HepG2 (cell line): Measurements from ENCODE around the gene PRELID1. TPM values are rescaled to one million over a fixed set of nuclear protein-coding genes. Genes with fewer than 3 reads are reported as not detected.
A peak's percentile ranks its signal among the peaks of the same experiment; 100 is the strongest.

Experiments used
- FOXA1 ChIP-seq, 2 experiments: fragments of 450-650 bp in 1 of 2; sonication (generic) in 1 of 2; formaldehyde crosslinking in 1 of 2; IDR thresholded peaks; 2 replicates each; pipeline versions ENCODE4 v1.4.0 to v1.6.1; 2016 to 2020; ENCODE audit warnings: missing genetic modification reagents in 1 of 2
- KLF15 ChIP-seq: sonication (generic); formaldehyde crosslinking; IDR thresholded peaks from 2 replicates; pipeline ENCODE4 v1.8.1; 2023; ENCODE audit warnings: borderline replicate concordance, mild to moderate bottlenecking, inconsistent platforms, missing genetic modification reagents, mixed read lengths
- MBD4 ChIP-seq: IDR thresholded peaks from 2 replicates; pipeline ENCODE4 v1.6.1; 2012; ENCODE audit warnings: low read length, inconsistent platforms, borderline replicate concordance
- NBN ChIP-seq: fragments of 450-650 bp; conservative IDR thresholded peaks from 2 replicates; pipeline ENCODE4 v1.6.1; 2017
- RXRB ChIP-seq: IDR thresholded peaks from 2 replicates; pipeline ENCODE4 v1.6.1; 2016; ENCODE audit warnings: borderline replicate concordance, missing genetic modification reagents, missing compliant biosample characterization
- TRIM24 ChIP-seq: sonication (generic); formaldehyde crosslinking; IDR thresholded peaks from 2 replicates; pipeline ENCODE4 v1.8.0; 2022; ENCODE audit warnings: mild to moderate bottlenecking, missing genetic modification reagents
- ZFP1 ChIP-seq: IDR thresholded peaks from 2 replicates; pipeline ENCODE4 v1.6.1; 2016
- ZFP36L2 ChIP-seq: sonication (generic); formaldehyde crosslinking; IDR thresholded peaks from 2 replicates; pipeline ENCODE4 v1.4.0; 2020; ENCODE audit warnings: missing genetic modification reagents
- ZNF230 ChIP-seq: sonication (generic); formaldehyde crosslinking; IDR thresholded peaks from 2 replicates; pipeline ENCODE4 v1.4.0; 2020; ENCODE audit warnings: mild to moderate bottlenecking, missing genetic modification reagents
- ZNF253 ChIP-seq: sonication (generic); formaldehyde crosslinking; IDR thresholded peaks from 2 replicates; pipeline ENCODE4 v1.8.0; 2022; ENCODE audit warnings: mild to moderate bottlenecking, missing genetic modification reagents, borderline replicate concordance
- ZNF335 ChIP-seq: sonication (generic); formaldehyde crosslinking; IDR thresholded peaks from 2 replicates; pipeline ENCODE4 v1.4.0; 2020; ENCODE audit warnings: missing genetic modification reagents
- ZNF34 ChIP-seq: sonication (generic); formaldehyde crosslinking; IDR thresholded peaks from 2 replicates; pipeline ENCODE4 v1.4.0; 2020; ENCODE audit warnings: mild to moderate bottlenecking, missing genetic modification reagents, borderline replicate concordance
- ZNF354B ChIP-seq: sonication (generic); formaldehyde crosslinking; IDR thresholded peaks from 2 replicates; pipeline ENCODE4 v1.8.0; 2022; ENCODE audit warnings: mild to moderate bottlenecking, missing genetic modification reagents
- ZNF605 ChIP-seq: sonication (generic); formaldehyde crosslinking; IDR thresholded peaks from 2 replicates; pipeline ENCODE4 v1.8.0; 2022; ENCODE audit warnings: mild to moderate bottlenecking, missing genetic modification reagents
- ZSCAN12 ChIP-seq: sonication (generic); formaldehyde crosslinking; IDR thresholded peaks from 2 replicates; pipeline ENCODE4 v1.9.0; 2021; ENCODE audit warnings: mild to moderate bottlenecking, missing genetic modification reagents
- polyA plus RNA-seq, 8 experiments: library from polyadenylated mRNA; depleted of rRNA in 3 of 8; stranded (reverse) in 7 of 8; unstranded in 1 of 8; fragments of >200 nt; fragmentation: Illumina TruSeq in 4 of 8; extraction: Trizol in 4 of 8; gene quantifications; 2 replicates each; pipeline versions ENCODE4 v1.2.1 to v1.2.3, GENCODE V29; 2011 to 2016; ENCODE audit warnings: low read depth in 4 of 8, missing spikeins in 1 of 8, mixed read lengths in 1 of 8; ENCODE audit not compliant: insufficient read depth in 1 of 8
- total RNA-seq, 5 experiments: library from RNA; depleted of rRNA; stranded (reverse); fragments of >200 nt; fragmentation: Illumina TruSeq; extraction: Trizol; gene quantifications; 2 replicates each; pipeline ENCODE4 v1.2.3, GENCODE V29; 2016; ENCODE audit warnings: low read depth in 1 of 5
- TF ChIP-seq, protein P1 (sequence below): sonication (generic); formaldehyde crosslinking; IDR thresholded peaks from 2 replicates; pipeline ENCODE4 v1.8.1; 2023; ENCODE audit warnings: mild to moderate bottlenecking, moderate library complexity, missing genetic modification reagents
- TF ChIP-seq, protein P2 (sequence below): IDR thresholded peaks from 2 replicates; pipeline ENCODE4 v1.6.1; 2018; ENCODE audit warnings: missing genetic modification reagents, mild to moderate bottlenecking, missing compliant biosample characterization
- TF ChIP-seq, protein P3 (sequence below): sonication (generic); formaldehyde crosslinking; IDR thresholded peaks from 2 replicates; pipeline ENCODE4 v1.4.0; 2020; ENCODE audit warnings: mild to moderate bottlenecking, missing genetic modification reagents, borderline replicate concordance
- TF ChIP-seq, protein P4 (sequence below): IDR thresholded peaks from 2 replicates; pipeline ENCODE4 v1.6.1; 2016; ENCODE audit warnings: low read depth
- TF ChIP-seq, protein P5 (sequence below): sonication (generic); formaldehyde crosslinking; IDR thresholded peaks from 2 replicates; pipeline ENCODE4 v1.4.0; 2020; ENCODE audit warnings: missing genetic modification reagents

PRELID1 gene
- total and polyA plus RNA-seq, 2 of the 13 experiments (the other 11 are each of a cell fraction or from before 2014, with no cell fraction given), result 250 to 271 TPM

DNA sequence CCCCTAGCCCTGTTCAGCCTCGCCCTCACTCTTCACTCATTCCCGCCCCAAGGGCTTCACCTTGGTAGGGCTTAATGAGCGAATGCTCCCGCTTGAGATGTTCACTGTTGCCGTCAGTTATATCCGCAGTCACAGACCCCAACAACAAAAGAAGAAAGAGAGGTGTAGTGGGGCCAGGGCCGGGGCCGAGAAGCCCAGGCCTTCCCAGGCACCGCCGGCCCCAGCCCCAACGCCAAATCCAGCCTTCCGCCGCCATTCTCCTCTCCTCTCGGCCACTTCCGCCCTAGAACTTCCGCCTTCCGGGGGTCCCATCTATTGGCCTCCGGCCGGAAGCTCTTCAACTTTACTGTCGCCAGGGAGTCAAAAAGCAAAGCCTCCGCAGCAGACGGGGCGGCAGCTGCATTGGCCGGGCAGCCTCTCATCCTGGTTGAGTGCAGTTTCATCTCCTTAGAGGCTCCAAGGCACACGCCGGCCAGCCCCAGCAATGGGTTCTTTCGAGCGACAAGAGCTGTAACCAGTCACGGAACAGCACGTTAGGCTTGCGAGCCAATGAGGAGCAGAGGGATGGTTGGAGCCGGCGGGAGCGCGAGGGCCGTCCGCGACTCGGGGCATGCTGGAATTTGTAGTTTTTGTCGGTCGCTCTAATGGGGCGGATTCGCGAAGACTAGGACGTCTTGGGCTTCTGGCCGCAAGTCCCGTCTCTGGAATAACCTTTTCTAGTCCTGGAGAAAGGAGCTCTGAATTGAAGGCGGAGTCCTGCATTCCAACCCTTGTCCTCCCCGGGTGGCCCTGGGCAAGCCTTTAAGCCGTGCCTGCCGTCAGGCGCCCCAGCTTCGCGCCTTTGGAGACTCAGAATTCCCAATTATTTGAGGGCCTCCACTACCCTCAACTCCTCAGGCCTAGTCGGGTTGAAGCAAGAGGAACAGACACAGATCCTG is 48.1 kb downstream of the PRELID1 start, which contains the start of gene LMAN2 (continued):
- TF ChIP-seq, protein P1, sequence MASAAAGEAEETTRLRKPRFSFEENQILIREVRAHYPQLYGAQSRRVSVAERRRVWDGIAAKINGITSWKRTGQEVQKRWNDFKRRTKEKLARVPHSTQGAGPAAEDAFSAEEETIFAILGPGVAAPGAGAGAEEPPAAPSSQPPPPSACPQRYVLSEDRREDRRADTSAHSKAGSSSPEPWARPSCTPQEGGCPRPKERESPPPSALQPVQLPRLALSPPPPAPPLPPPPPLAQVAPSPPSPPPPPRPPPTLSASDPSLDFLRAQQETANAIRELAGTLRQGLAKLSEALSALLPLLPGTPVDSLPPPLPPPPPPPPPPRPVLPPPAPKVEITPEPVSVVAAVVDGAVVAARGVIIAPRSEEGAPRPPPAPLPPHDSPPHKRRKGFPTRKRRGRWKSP (CRISPR knock-in tag), result no peak
- peak; percentile 42; the same call in 1 of the 2 replicates for TF ChIP-seq RXRB
- no peak for TF ChIP-seq ZFP36L2 (CRISPR knock-in tag)
- no peak for TF ChIP-seq ZNF34 (CRISPR knock-in tag)
- TF ChIP-seq FOXA1 (IDR thresholded peaks at IDR 0.05), result no peak
- no peak for TF ChIP-seq FOXA1 (CRISPR knock-in tag; IDR thresholded peaks at IDR 0.05)
- TF ChIP-seq ZNF253 (CRISPR knock-in tag), result no peak
- no peak; the same call in 1 of the 2 replicates for TF ChIP-seq ZNF605 (CRISPR knock-in tag)
- TF ChIP-seq ZNF335 (CRISPR knock-in tag), result peak; percentile 99
- TF ChIP-seq, protein P2, sequence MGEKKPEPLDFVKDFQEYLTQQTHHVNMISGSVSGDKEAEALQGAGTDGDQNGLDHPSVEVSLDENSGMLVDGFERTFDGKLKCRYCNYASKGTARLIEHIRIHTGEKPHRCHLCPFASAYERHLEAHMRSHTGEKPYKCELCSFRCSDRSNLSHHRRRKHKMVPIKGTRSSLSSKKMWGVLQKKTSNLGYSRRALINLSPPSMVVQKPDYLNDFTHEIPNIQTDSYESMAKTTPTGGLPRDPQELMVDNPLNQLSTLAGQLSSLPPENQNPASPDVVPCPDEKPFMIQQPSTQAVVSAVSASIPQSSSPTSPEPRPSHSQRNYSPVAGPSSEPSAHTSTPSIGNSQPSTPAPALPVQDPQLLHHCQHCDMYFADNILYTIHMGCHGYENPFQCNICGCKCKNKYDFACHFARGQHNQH (CRISPR knock-in tag), result peak; percentile 88; the same call in 1 of the 2 replicates
- TF ChIP-seq, protein P3, sequence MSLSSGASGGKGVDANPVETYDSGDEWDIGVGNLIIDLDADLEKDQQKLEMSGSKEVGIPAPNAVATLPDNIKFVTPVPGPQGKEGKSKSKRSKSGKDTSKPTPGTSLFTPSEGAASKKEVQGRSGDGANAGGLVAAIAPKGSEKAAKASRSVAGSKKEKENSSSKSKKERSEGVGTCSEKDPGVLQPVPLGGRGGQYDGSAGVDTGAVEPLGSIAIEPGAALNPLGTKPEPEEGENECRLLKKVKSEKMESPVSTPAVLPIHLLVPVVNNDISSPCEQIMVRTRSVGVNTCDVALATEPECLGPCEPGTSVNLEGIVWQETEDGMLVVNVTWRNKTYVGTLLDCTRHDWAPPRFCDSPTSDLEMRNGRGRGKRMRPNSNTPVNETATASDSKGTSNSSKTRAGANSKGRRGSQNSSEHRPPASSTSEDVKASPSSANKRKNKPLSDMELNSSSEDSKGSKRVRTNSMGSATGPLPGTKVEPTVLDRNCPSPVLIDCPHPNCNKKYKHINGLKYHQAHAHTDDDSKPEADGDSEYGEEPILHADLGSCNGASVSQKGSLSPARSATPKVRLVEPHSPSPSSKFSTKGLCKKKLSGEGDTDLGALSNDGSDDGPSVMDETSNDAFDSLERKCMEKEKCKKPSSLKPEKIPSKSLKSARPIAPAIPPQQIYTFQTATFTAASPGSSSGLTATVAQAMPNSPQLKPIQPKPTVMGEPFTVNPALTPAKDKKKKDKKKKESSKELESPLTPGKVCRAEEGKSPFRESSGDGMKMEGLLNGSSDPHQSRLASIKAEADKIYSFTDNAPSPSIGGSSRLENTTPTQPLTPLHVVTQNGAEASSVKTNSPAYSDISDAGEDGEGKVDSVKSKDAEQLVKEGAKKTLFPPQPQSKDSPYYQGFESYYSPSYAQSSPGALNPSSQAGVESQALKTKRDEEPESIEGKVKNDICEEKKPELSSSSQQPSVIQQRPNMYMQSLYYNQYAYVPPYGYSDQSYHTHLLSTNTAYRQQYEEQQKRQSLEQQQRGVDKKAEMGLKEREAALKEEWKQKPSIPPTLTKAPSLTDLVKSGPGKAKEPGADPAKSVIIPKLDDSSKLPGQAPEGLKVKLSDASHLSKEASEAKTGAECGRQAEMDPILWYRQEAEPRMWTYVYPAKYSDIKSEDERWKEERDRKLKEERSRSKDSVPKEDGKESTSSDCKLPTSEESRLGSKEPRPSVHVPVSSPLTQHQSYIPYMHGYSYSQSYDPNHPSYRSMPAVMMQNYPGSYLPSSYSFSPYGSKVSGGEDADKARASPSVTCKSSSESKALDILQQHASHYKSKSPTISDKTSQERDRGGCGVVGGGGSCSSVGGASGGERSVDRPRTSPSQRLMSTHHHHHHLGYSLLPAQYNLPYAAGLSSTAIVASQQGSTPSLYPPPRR (CRISPR knock-in tag), result 0 out of 2 replicates have a peak, but pooled peaks have one; percentile 33
- TF ChIP-seq TRIM24, result no peak
- TF ChIP-seq NBN, result no peak
- TF ChIP-seq, protein P4, sequence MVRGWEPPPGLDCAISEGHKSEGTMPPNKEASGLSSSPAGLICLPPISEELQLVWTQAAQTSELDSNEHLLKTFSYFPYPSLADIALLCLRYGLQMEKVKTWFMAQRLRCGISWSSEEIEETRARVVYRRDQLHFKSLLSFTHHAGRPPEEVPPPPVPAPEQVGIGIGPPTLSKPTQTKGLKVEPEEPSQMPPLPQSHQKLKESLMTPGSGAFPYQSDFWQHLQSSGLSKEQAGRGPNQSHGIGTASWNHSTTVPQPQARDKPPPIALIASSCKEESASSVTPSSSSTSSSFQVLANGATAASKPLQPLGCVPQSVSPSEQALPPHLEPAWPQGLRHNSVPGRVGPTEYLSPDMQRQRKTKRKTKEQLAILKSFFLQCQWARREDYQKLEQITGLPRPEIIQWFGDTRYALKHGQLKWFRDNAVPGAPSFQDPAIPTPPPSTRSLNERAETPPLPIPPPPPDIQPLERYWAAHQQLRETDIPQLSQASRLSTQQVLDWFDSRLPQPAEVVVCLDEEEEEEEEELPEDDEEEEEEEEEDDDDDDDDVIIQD (CRISPR knock-in tag), result no peak
- TF ChIP-seq ZFP1 (CRISPR knock-in tag), result 0 out of 2 replicates have a peak, but pooled peaks have one; percentile 55
- TF ChIP-seq ZNF354B (CRISPR knock-in tag), result no peak
- TF ChIP-seq, protein P5, sequence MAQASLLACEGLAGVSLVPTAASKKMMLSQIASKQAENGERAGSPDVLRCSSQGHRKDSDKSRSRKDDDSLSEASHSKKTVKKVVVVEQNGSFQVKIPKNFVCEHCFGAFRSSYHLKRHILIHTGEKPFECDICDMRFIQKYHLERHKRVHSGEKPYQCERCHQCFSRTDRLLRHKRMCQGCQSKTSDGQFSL (CRISPR knock-in tag), result no peak; the same call in 1 of the 2 replicates
- TF ChIP-seq ZNF230 (CRISPR knock-in tag), result peak; percentile 27; the same call in 1 of the 2 replicates
- TF ChIP-seq KLF15 (CRISPR knock-in tag), result no peak
- TF ChIP-seq MBD4, result no peak
- no peak for TF ChIP-seq ZSCAN12 (CRISPR knock-in tag)
